Stomach (tissue), 9 donors: ENCODE measurements around the gene RPP14. TPM values are rescaled to one million over a fixed set of nuclear protein-coding genes. Genes with fewer than 3 reads are reported as not detected.
A peak's percentile ranks its signal among the peaks of the same experiment; 100 is the strongest.

Experiments
- DNase-seq, 2 donors: peaks; one replicate each; pipeline versions ENCODE4 v3.0.0 to v3.0.0-alpha.2; 2013 to 2019
- H3K27ac ChIP-seq, 5 donors: fragments of 200-600 bp in 4 of 5; sonication (generic) in 4 of 5; one replicate each; pipeline ENCODE4 v1.5.1; 2013 to 2019; ENCODE audit warnings: mild to moderate bottlenecking in 1 of 5, moderate library complexity in 1 of 5
- H3K27me3 ChIP-seq, 3 donors: fragments of 200-600 bp; sonication (generic); one replicate each; pipeline ENCODE4 v1.5.1; 2017 to 2019; ENCODE audit warnings: mixed run types in 1 of 3
- H3K36me3 ChIP-seq, 4 donors: fragments of 200-600 bp; sonication (generic); 1 replicate in 3 of 4; 2 replicates in 1 of 4; pipeline ENCODE4 v1.5.1; 2016 to 2019
- H3K4me1 ChIP-seq, 4 donors: fragments of 200-600 bp; sonication (generic); one replicate each; pipeline ENCODE4 v1.5.1; 2016 to 2019
- H3K4me3 ChIP-seq, 4 donors: fragments of 200-600 bp; sonication (generic) in 3 of 4; one replicate each; pipeline ENCODE4 v1.5.1; 2016 to 2019; ENCODE audit warnings: mild to moderate bottlenecking in 1 of 4
- H3K9me3 ChIP-seq, 4 donors: fragments of 200-600 bp; sonication (generic); one replicate each; pipeline ENCODE4 v1.5.1; 2016 to 2019
- CTCF ChIP-seq, 7 experiments: fragments of 450-650 bp in 4 of 7; fragments of 200-600 bp in 3 of 7; sonication (generic) in 3 of 7; IDR thresholded peaks; one replicate each; pipeline ENCODE4 v1.5.1; 2016 to 2019; ENCODE audit warnings: antibody characterized with exemption in 7 of 7, control low read depth in 2 of 7, mild to moderate bottlenecking in 1 of 7
- EP300 ChIP-seq: sonication (generic); formaldehyde crosslinking; IDR thresholded peaks from one replicate; pipeline ENCODE4 v1.6.1; 2017; ENCODE audit warnings: antibody characterized with exemption
- POLR2A ChIP-seq, 4 donors: fragments of 450-650 bp; IDR thresholded peaks; one replicate each; pipeline ENCODE4 v1.6.1; 2016; ENCODE audit warnings: antibody characterized with exemption in 4 of 4, control low read depth in 2 of 4, mild to moderate bottlenecking in 1 of 4, moderate library complexity in 1 of 4
- POLR2AphosphoS5 ChIP-seq, 3 donors: sonication (generic); formaldehyde crosslinking; IDR thresholded peaks; one replicate each; pipeline ENCODE4 v1.6.1; 2016; ENCODE audit warnings: antibody characterized with exemption in 3 of 3
- WGBS, 5 donors: extraction: QIAGEN DNeasy Blood & Tissue Kit in 3 of 5; methylation state at CpG; one replicate each; pipeline versions ENCODE4 v1.1.5 to v1.1.7; 2013 to 2018; 5-methylcytosine and 5-hydroxymethylcytosine counted together
- intact Hi-C: fragments of 100-400 bp; cut with DNase I; formaldehyde crosslinking; loops from one replicate; pipeline ENCODE4 v1.15.1; 2023; ENCODE audit warnings: low total_unique reads
- polyA plus RNA-seq, 3 donors: library from polyadenylated mRNA; stranded (reverse); fragments of 200-250 nt; gene quantifications; one replicate each; pipeline ENCODE4 v1.2.3, GENCODE V29; 2013
- total RNA-seq, 5 donors: library from RNA; depleted of rRNA; stranded (reverse); fragments of >200 nt; gene quantifications; one replicate each; pipeline versions ENCODE4 v1.1.0 to v1.2.3, GENCODE V29; 2014 to 2016
- donor health status: healthy with polysubstance abuse.
- donor health status: Bipolar disorder and iron deficiency.
- donor health status: healthy.

RPP14 gene
- total and polyA plus RNA-seq, 8 donors: 4.1 to 23.5 (median 9.9) TPM

- 59 to 78% (median 74%) methylated on average over 4 of the region's 4 CpGs for WGBS, 5 donors
- Histone ChIP-seq H3K4me1 (peaks cover 9 to 47% (median 25%) of the 10 kb centered on the region in 4 donors), H3K9me3 (no peaks in the 10 kb centered on the region), H3K4me3 (no peak overlapping the region), H3K27ac (peak overlapping the region in 3 of 5 donors; percentile 10 to 42 (median 17)), H3K36me3 (no peaks in the 10 kb centered on the region), H3K27me3 (no peaks in the 10 kb centered on the region)
- intact Hi-C loops: no loop called here
- DNase-seq: no peak
- TF ChIP-seq POLR2A (IDR thresholded peaks at IDR 0.05) (no peak), EP300 (no peak), POLR2AphosphoS5 (IDR thresholded peaks at IDR 0.05) (no peak), CTCF (IDR thresholded peaks at IDR 0.05) (no peak)
These were observed 52.8 kb downstream of the RPP14 start for GRCh38 chr3:58358808-58359207.

- H3K4me1 ChIP-seq: peaks cover 9 to 41% (median 23%) of the 10 kb centered on the region in 4 donors
- H3K9me3 ChIP-seq: no peaks in the 10 kb centered on the region
- TF ChIP-seq CTCF (IDR thresholded peaks at IDR 0.05) (no peak), EP300 (no peak), POLR2AphosphoS5 (IDR thresholded peaks at IDR 0.05) (no peak), POLR2A (IDR thresholded peaks at IDR 0.05) (no peak)
- DNase-seq: no peak
- intact Hi-C loops: no loop called here
- no peak overlapping the region for H3K27ac ChIP-seq
- H3K27me3 ChIP-seq: no peaks in the 10 kb centered on the region
- WGBS, 5 donors: 86 to 94% (median 91%) methylated on average over 4 of the region's 4 CpGs
- no peak overlapping the region for H3K4me3 ChIP-seq
- H3K36me3 ChIP-seq: no peaks in the 10 kb centered on the region
These were observed 53.6 kb downstream of the RPP14 start for GRCh38 chr3:58359621-58360020.

- Histone ChIP-seq H3K9me3 (no peaks in the 10 kb centered on the region), H3K27ac (no peak overlapping the region), H3K4me1 (peaks cover 0 to 30% (median 9%) of the 10 kb centered on the region in 4 donors), H3K36me3 (no peaks in the 10 kb centered on the region), H3K27me3 (no peaks in the 10 kb centered on the region), H3K4me3 (no peak overlapping the region)
- no peak for DNase-seq
- TF ChIP-seq POLR2A (IDR thresholded peaks at IDR 0.05): no peak
- no peak for TF ChIP-seq POLR2AphosphoS5 (IDR thresholded peaks at IDR 0.05)
- no peak for TF ChIP-seq CTCF (IDR thresholded peaks at IDR 0.05)
- TF ChIP-seq EP300: no peak
- intact Hi-C loops: no loop called here
These were observed 55.8 kb downstream of the RPP14 start for GRCh38 chr3:58361866-58362265.

- Histone ChIP-seq H3K9me3 (no peaks in the 10 kb centered on the region), H3K4me3 (no peak overlapping the region), H3K27me3 (no peaks in the 10 kb centered on the region), H3K27ac (no peak overlapping the region), H3K36me3 (peaks cover 0 to 14% (median 11%) of the 10 kb centered on the region in 4 donors), H3K4me1 (peaks cover 0 to 18% (median 0%) of the 10 kb centered on the region in 4 donors)
- no peak for DNase-seq
- WGBS, 5 donors: 56 to 77% (median 70%) methylated on average over 1 of the region's 1 CpG
- no peak for TF ChIP-seq POLR2AphosphoS5 (IDR thresholded peaks at IDR 0.05)
- TF ChIP-seq EP300: no peak
- no peak for TF ChIP-seq POLR2A (IDR thresholded peaks at IDR 0.05)
- no peak for TF ChIP-seq CTCF (IDR thresholded peaks at IDR 0.05)
- intact Hi-C loops: no loop called here
These were observed 60.7 kb downstream of the RPP14 start for GRCh38 chr3:58366699-58367098.
